Measurements from ENCODE around the gene PSTPIP2. TPM values are rescaled to one million over a fixed set of nuclear protein-coding genes. Genes with fewer than 3 reads are reported as not detected.
"Not testable (repeated sequence)": the region's sequence is repeated elsewhere in the genome, so short reads cannot be mapped to it uniquely, and the experiment has no call there.

PSTPIP2 gene
- total RNA-seq, 1 experiment from 2014 or later, result not detected

DNA sequence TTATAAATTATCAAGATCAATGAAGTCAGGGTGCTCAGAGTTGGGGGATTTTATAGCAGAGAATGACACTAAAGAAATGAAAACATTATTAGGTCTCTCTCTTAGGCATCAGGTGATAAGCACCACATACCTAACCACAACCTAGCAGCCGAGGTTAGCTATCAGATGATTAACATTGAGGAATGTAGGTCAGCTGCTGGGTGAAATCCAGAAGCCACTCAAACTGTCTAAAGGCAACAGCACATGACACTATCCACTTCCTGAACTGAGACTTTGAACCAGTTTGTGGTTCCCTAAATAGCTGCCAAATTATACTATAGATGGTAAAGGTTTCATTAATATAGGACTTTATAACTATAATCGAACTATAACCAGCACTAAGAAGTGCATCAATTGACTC, 109.6 kb downstream of the PSTPIP2 start:
- intact Hi-C loops (cut with micrococcal nuclease; ENCODE audit: unreplicated experiment), result no loop called here
- ChIA-PET CTCF (no interaction called here), POLR2A (ENCODE audit: unreplicated experiment) (no interaction called here)
- BruUV-seq (replicated peaks), result no TSS peak
- Histone ChIP-seq H3K36me3 (ENCODE audit: low read depth) (no peaks in the 10 kb centered on the region), H3K27ac (no peak overlapping the region), H3K4me2 (no peak overlapping the region), H3F3A (ENCODE audit: insufficient read depth, low read depth) (no peaks in the 10 kb centered on the region), H4K20me1 (ENCODE audit: insufficient read depth) (no peaks in the 10 kb centered on the region), H3K4me1 (replicated peaks; ENCODE audit: insufficient read depth) (peaks cover 14% of the 10 kb centered on the region; the same call in 1 of the 2 replicates), H3K9me2 (ENCODE audit: insufficient read depth) (no peaks in the 10 kb centered on the region), H2AFZ (no peak overlapping the region), H3K27me3 (ENCODE audit: insufficient read depth, low read depth) (no peaks in the 10 kb centered on the region), H3K79me2 (ENCODE audit: low read depth) (peaks cover 58% of the 10 kb centered on the region), H3K9me3 (ENCODE audit: insufficient read depth, low read depth) (no peaks in the 10 kb centered on the region), H3K4me3 (no peak overlapping the region)
- TF ChIP-seq EZH2 (IDR thresholded peaks at IDR 0.05; ENCODE audit: low read depth), result no peak
- TF ChIP-seq, protein P1, sequence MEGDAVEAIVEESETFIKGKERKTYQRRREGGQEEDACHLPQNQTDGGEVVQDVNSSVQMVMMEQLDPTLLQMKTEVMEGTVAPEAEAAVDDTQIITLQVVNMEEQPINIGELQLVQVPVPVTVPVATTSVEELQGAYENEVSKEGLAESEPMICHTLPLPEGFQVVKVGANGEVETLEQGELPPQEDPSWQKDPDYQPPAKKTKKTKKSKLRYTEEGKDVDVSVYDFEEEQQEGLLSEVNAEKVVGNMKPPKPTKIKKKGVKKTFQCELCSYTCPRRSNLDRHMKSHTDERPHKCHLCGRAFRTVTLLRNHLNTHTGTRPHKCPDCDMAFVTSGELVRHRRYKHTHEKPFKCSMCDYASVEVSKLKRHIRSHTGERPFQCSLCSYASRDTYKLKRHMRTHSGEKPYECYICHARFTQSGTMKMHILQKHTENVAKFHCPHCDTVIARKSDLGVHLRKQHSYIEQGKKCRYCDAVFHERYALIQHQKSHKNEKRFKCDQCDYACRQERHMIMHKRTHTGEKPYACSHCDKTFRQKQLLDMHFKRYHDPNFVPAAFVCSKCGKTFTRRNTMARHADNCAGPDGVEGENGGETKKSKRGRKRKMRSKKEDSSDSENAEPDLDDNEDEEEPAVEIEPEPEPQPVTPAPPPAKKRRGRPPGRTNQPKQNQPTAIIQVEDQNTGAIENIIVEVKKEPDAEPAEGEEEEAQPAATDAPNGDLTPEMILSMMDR (conservative IDR thresholded peaks at IDR 0.05), result no peak
- peak in 1 of 2 experiments; percentile 63 for DNase-seq

DNA sequence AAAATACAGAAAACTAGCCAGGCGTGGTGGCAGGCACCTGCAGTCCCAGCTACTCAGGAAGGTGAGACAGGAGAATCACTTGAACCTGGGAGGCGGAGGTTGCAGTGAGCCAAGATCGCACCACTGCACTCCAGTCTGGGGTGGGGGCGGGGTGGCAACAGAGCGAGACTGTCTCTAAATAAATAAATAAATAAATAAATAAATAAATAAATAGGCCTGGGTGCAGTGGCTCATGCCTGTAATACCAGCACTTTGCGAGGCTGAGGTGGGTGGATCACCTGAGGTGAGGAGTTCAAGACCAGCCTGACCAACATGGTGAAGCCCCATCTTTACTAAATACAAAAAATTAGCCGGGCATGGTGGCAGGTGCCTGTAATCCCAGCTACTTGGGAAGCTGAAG, 112.6 kb downstream of the PSTPIP2 start:
- H3K4me3 ChIP-seq; DNase-seq; H3K27ac ChIP-seq; H3K4me2 ChIP-seq; H3K36me3 ChIP-seq (ENCODE audit: low read depth); H3K9me2 ChIP-seq (ENCODE audit: insufficient read depth); H2AFZ ChIP-seq; H3K27me3 ChIP-seq (ENCODE audit: insufficient read depth, low read depth); H3F3A ChIP-seq (ENCODE audit: insufficient read depth, low read depth); CTCF ChIA-PET; BruUV-seq (replicated peaks); H3K9me3 ChIP-seq (ENCODE audit: insufficient read depth, low read depth); intact Hi-C loops (cut with micrococcal nuclease; ENCODE audit: unreplicated experiment); H4K20me1 ChIP-seq (ENCODE audit: insufficient read depth); POLR2A ChIA-PET (ENCODE audit: unreplicated experiment): not testable (repeated sequence)
- peaks cover 40% of the 10 kb centered on the region for H3K79me2 ChIP-seq (ENCODE audit: low read depth)
- H3K4me1 ChIP-seq (replicated peaks; ENCODE audit: insufficient read depth), result peaks cover 12% of the 10 kb centered on the region; the same call in 1 of the 2 replicates

DNA sequence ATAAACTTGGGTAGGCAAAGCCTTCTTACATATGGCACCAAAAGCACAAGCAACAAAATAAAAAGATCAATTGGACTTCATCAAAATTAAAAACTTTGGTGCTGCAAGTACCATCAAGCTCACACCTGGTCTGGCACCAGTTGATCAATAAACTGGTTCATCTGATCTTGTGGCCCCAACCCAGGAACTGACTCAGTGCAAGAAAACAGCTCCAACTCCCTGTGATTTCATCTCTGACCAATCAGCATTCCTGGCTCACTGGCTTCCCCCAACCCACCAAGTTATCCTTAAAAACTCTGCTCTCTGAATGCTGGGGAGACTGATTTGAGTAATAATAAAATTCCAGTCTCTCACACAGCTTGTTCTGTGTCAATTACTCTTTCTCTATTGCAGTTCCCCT, 113.3 kb downstream of the PSTPIP2 start:
- H3K4me2 ChIP-seq, result no peak overlapping the region
- BruUV-seq (replicated peaks), result no TSS peak
- no peak for TF ChIP-seq EZH2 (IDR thresholded peaks at IDR 0.05; ENCODE audit: low read depth)
- TF ChIP-seq, protein P1 (conservative IDR thresholded peaks at IDR 0.05), result no peak
- H2AFZ ChIP-seq, result no peak overlapping the region
- peaks cover 33% of the 10 kb centered on the region for H3K79me2 ChIP-seq (ENCODE audit: low read depth)
- H4K20me1 ChIP-seq (ENCODE audit: insufficient read depth), result no peaks in the 10 kb centered on the region; the same call in 1 of the 2 replicates
- CTCF ChIA-PET, result no interaction called here
- intact Hi-C loops (cut with micrococcal nuclease; ENCODE audit: unreplicated experiment), result no loop called here
- H3K27me3 ChIP-seq (ENCODE audit: insufficient read depth, low read depth), result no peaks in the 10 kb centered on the region
- no peak overlapping the region for H3K4me3 ChIP-seq
- no peaks in the 10 kb centered on the region for H3K9me2 ChIP-seq (ENCODE audit: insufficient read depth)
- peaks cover 3% of the 10 kb centered on the region; the same call in 1 of the 2 replicates for H3F3A ChIP-seq (ENCODE audit: insufficient read depth, low read depth)
- peaks cover 15% of the 10 kb centered on the region; the same call in 1 of the 2 replicates for H3K36me3 ChIP-seq (ENCODE audit: low read depth)
- H3K9me3 ChIP-seq (ENCODE audit: insufficient read depth, low read depth), result no peaks in the 10 kb centered on the region
- POLR2A ChIA-PET (ENCODE audit: unreplicated experiment), result no interaction called here
- peaks cover 13% of the 10 kb centered on the region; the same call in 1 of the 2 replicates for H3K4me1 ChIP-seq (replicated peaks; ENCODE audit: insufficient read depth)
- no peak overlapping the region for H3K27ac ChIP-seq
- no peak for DNase-seq

DNA sequence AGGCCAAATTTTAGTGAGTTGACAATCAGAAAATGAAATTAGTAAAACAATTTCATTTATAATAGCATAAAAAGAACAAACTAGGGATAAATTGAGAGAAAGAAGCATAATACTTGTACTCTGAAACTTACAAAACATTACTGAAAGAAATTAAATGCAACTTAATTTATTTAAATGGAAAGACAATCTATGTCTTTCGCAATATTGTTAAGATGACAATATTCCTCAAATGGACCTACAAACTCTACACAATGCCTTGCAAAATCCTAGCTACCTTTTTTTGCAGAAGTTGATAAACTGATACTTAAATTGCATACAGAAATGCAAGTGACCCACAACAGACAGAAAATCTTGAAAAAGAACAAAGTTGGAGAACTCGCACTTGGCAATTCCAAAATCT, 114.0 kb downstream of the PSTPIP2 start:
- BruUV-seq (replicated peaks), result no TSS peak
- no peaks in the 10 kb centered on the region for H3K27me3 ChIP-seq (ENCODE audit: insufficient read depth, low read depth)
- no peak for DNase-seq
- no peak overlapping the region for H3K4me2 ChIP-seq
- ChIA-PET CTCF (no interaction called here), POLR2A (ENCODE audit: unreplicated experiment) (no interaction called here)
- intact Hi-C loops (cut with micrococcal nuclease; ENCODE audit: unreplicated experiment), result no loop called here
- H3K79me2 ChIP-seq (ENCODE audit: low read depth), result peaks cover 28% of the 10 kb centered on the region; the same call in 1 of the 2 replicates
- H3F3A ChIP-seq (ENCODE audit: insufficient read depth, low read depth), result peaks cover 3% of the 10 kb centered on the region; the same call in 1 of the 2 replicates
- H3K27ac ChIP-seq, result no peak overlapping the region
- no peak overlapping the region for H2AFZ ChIP-seq
- H3K36me3 ChIP-seq (ENCODE audit: low read depth), result peaks cover 18% of the 10 kb centered on the region; the same call in 1 of the 2 replicates
- no peaks in the 10 kb centered on the region for H3K9me2 ChIP-seq (ENCODE audit: insufficient read depth)
- no peak overlapping the region for H3K4me3 ChIP-seq
- no peaks in the 10 kb centered on the region; the same call in 1 of the 2 replicates for H4K20me1 ChIP-seq (ENCODE audit: insufficient read depth)
- H3K4me1 ChIP-seq (replicated peaks; ENCODE audit: insufficient read depth), result peaks cover 13% of the 10 kb centered on the region; the same call in 1 of the 2 replicates
- no peaks in the 10 kb centered on the region for H3K9me3 ChIP-seq (ENCODE audit: insufficient read depth, low read depth)
- TF ChIP-seq EZH2 (IDR thresholded peaks at IDR 0.05; ENCODE audit: low read depth), result no peak
- TF ChIP-seq, protein P1 (conservative IDR thresholded peaks at IDR 0.05), result no peak

All from PC-9 (cell line).